HG03066 (cell line): ENCODE results near the gene STOML3.

Experiments
- ATAC-seq: cut with Tn5 transposase; IDR thresholded peaks from one replicate; pipeline ENCODE4 v1.9.1; 2021; ENCODE audit warnings: low read depth; ENCODE audit not compliant: unreplicated experiment

Gene STOML3

GRCh38 chr13:38922170-38922569, 68.5 kb downstream of the STOML3 start:
- ATAC-seq, result no peak

GRCh38 chr13:38921081-38921480, 69.5 kb downstream of the STOML3 start:
- ATAC-seq, result no peak
